ENCODE measurements around the gene SAFB2. TPM values are rescaled to one million over a fixed set of nuclear protein-coding genes. Genes with fewer than 3 reads are reported as not detected.
A peak's percentile ranks its signal among the peaks of the same experiment; 100 is the strongest.

SAFB2 gene
- total RNA-seq, 4 donors from 2014 or later, result 25.3 to 81.6 (median 41.6) TPM

DNA sequence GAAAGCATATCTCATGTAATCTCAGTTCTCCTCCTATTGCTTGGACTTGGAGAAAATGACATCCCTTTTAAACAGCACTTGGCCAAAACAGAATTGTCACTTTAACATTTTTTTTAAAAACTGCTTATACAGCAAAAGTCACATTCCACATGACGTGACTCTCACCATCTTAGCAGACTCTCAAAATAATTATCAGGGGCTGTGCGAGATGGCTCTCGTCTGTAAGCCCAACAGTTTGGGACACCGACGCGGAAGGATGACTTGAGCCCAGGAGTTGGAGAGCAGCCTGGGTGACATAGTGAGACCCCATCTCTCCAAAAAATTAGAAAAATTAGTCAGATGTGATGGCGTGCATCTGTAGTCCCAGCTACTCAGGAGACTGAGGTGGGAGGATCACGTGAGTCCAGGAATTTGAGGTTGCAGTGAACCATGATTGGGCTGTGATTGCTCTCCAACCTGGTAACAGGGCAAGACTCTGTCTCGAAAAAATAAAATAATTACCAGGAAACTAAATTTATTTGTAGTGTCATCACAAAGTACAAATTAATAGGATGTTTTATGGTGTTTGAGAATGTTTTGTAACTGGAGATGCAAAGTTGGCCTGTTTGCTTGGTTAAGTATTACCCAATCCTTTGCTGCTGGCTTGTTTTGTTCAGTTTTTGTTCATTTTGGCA is 9.1 kb upstream of the SAFB2 start:
- peaks cover 0 to 37% of the 10 kb centered on the region in 2 donors for H3K36me3 ChIP-seq
- 42 to 69% methylated on average over 6 to 9 of the region's 9 CpGs for WGBS, 2 donors (ENCODE audit: low coverage in 1 of 2)
- H3K4me1 ChIP-seq, result peaks cover 12 to 94% (median 25%) of the 10 kb centered on the region in 3 donors
- H3K4me3 ChIP-seq, result no peak overlapping the region
- no peaks in the 10 kb centered on the region for H3K9me3 ChIP-seq
- TF ChIP-seq POLR2AphosphoS5 (IDR thresholded peaks at IDR 0.05) (no peak), POLR2A (IDR thresholded peaks at IDR 0.05) (no peak), EP300 (IDR thresholded peaks at IDR 0.05) (no peak)
- TF ChIP-seq, protein P1, sequence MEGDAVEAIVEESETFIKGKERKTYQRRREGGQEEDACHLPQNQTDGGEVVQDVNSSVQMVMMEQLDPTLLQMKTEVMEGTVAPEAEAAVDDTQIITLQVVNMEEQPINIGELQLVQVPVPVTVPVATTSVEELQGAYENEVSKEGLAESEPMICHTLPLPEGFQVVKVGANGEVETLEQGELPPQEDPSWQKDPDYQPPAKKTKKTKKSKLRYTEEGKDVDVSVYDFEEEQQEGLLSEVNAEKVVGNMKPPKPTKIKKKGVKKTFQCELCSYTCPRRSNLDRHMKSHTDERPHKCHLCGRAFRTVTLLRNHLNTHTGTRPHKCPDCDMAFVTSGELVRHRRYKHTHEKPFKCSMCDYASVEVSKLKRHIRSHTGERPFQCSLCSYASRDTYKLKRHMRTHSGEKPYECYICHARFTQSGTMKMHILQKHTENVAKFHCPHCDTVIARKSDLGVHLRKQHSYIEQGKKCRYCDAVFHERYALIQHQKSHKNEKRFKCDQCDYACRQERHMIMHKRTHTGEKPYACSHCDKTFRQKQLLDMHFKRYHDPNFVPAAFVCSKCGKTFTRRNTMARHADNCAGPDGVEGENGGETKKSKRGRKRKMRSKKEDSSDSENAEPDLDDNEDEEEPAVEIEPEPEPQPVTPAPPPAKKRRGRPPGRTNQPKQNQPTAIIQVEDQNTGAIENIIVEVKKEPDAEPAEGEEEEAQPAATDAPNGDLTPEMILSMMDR (IDR thresholded peaks at IDR 0.05), result no peak
- no peaks in the 10 kb centered on the region for H3K27me3 ChIP-seq
- ATAC-seq, result peak; percentile 63
- peak overlapping the region in 3 of 4 donors; percentile 48 to 69 (median 55) for H3K27ac ChIP-seq

DNA sequence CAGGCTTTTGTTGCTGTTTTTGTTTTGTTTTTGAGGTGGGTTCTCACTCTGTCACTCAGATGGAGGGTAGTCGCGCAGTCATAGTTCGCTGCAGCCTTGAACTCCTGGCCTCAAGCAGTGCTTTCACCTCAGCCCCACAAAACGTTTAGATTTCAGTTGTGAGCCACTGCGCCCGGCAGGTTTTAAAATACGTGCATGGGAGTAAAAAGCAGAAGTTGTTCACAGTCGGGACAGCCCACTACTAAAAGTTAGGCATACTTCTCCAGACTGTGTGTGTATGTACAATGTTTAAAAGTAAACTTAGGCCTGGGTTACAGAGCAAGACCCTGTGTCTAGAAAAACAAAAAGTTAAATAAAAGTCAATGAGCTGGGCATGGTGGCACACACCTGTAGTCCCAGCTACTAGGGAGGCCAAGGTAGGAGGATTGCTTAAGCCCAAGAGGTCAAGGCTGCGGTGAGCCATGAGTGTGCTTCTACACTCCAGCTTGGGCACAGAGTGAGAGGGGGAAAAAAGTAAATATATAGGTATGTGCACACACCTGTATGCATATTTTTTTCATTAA is 6.4 kb upstream of the SAFB2 start:
- 70 to 85% methylated on average over 7 to 8 of the region's 9 CpGs for WGBS, 2 donors (ENCODE audit: low coverage in 1 of 2)
- Histone ChIP-seq H3K36me3 (peaks cover 0 to 49% of the 10 kb centered on the region in 2 donors), H3K9me3 (no peaks in the 10 kb centered on the region), H3K27ac (peak overlapping the region in 2 of 4 donors; percentile 8 to 21), H3K27me3 (no peaks in the 10 kb centered on the region), H3K4me1 (peaks cover 21 to 100% (median 50%) of the 10 kb centered on the region in 3 donors), H3K4me3 (no peak overlapping the region)
- TF ChIP-seq, protein P1 (IDR thresholded peaks at IDR 0.05), result no peak
- TF ChIP-seq POLR2A (IDR thresholded peaks at IDR 0.05) (no peak), POLR2AphosphoS5 (IDR thresholded peaks at IDR 0.05) (no peak), EP300 (IDR thresholded peaks at IDR 0.05) (no peak)
- ATAC-seq, result no peak

DNA sequence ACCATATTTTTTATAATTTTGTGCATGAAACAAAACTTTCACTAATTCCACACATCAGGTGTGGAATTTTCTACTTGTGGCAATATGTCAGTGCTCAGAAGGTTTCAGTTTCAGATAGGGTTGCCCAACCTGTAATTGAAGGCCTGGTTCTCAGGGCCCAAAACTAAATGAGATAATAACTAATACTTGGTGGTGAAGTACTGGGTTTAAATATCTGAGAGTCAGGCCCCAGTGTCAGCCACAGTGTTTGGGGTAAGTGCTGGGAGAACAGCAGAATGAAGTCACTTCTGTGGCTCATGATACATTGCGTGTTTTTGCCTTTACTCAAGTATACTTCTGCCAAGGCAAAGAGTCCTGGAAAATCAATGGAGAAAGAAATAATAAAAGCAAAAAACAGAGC is 5.9 kb upstream of the SAFB2 start:
- Histone ChIP-seq H3K36me3 (peaks cover 0 to 49% of the 10 kb centered on the region in 2 donors), H3K9me3 (no peaks in the 10 kb centered on the region), H3K27me3 (no peaks in the 10 kb centered on the region), H3K27ac (peak overlapping the region in 2 of 4 donors; percentile 8 to 21), H3K4me3 (no peak overlapping the region), H3K4me1 (peaks cover 21 to 98% (median 50%) of the 10 kb centered on the region in 3 donors)
- ATAC-seq, result no peak
- TF ChIP-seq EP300 (IDR thresholded peaks at IDR 0.05) (no peak), POLR2AphosphoS5 (IDR thresholded peaks at IDR 0.05) (no peak), POLR2A (IDR thresholded peaks at IDR 0.05) (no peak)
- TF ChIP-seq, protein P1 (IDR thresholded peaks at IDR 0.05), result no peak
- 57 to 82% methylated on average over 1 of the region's 1 CpG for WGBS, 2 donors (ENCODE audit: low coverage in 1 of 2)

DNA sequence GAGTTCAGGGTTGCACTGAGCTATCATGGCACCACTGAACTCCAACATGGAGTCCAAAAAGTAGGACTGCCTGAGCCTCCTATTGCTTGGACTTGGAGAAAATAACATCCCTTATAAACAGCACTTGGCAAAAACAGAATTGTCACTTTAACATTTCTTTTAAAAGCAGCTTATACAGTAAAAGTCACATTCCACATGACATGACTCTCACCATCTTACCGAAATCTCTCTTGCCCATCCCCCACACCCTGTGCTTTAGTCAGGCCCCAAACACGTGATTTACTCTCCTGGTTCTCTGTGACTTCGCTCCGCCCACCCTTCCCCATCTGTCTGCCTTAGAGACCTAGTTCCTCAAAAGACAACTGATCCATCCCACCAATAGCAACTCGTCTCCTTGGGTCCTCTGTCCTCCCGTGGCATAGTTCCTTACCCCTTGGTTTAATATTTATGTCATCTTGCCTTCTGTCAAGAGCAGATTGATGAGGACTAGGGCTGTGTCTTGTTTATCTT is 4.9 kb upstream of the SAFB2 start:
- ATAC-seq, result no peak
- WGBS, 2 donors (ENCODE audit: low coverage in 1 of 2), result 27 to 38% methylated on average over 6 of the region's 6 CpGs
- no peaks in the 10 kb centered on the region for H3K27me3 ChIP-seq
- H3K27ac ChIP-seq, result peak overlapping the region in 3 of 4 donors; percentile 8 to 21 (median 11)
- H3K4me3 ChIP-seq, result no peak overlapping the region
- TF ChIP-seq, protein P1 (IDR thresholded peaks at IDR 0.05), result no peak
- TF ChIP-seq EP300 (IDR thresholded peaks at IDR 0.05) (no peak), POLR2AphosphoS5 (IDR thresholded peaks at IDR 0.05) (no peak), POLR2A (IDR thresholded peaks at IDR 0.05) (no peak)
- peaks cover 0 to 49% of the 10 kb centered on the region in 2 donors for H3K36me3 ChIP-seq
- peaks cover 21 to 87% (median 42%) of the 10 kb centered on the region in 3 donors for H3K4me1 ChIP-seq
- H3K9me3 ChIP-seq, result no peaks in the 10 kb centered on the region

Data from gastroesophageal sphincter (tissue), 4 donors.